Erythroblast (primary cell): ENCODE data around the gene ACTN3.

ENCODE experiments used
- DNase-seq, 2 experiments: peaks; one replicate each; lab custom pipeline; 2025; lab: John Stamatoyannopoulos, UW
- GATA1 ChIP-seq: IDR thresholded peaks from 2 replicates; pipeline ENCODE4 v1.6.1; 2011; ENCODE audit warnings: low read depth, mild to moderate bottlenecking, control low read depth, low read length, moderate library complexity
- POLR2A ChIP-seq: IDR thresholded peaks from 2 replicates; pipeline ENCODE4 v1.6.1; 2011; ENCODE audit warnings: mild to moderate bottlenecking, low read length

Gene ACTN3

GRCh38 chr11:66546368-66546965, at the start of gene ACTN3:
ACTN3 (plus strand) TSS chr11:66546903; CDS start chr11:66546938, 35 bp downstream.
- TF ChIP-seq POLR2A = no peak
- TF ChIP-seq GATA1 = no peak
- peak in 1 of 2 experiments; percentile 35 for DNase-seq

GRCh38 chr11:66497206-66497605, 49.5 kb upstream of the ACTN3 start:
- TF ChIP-seq POLR2A (no peak), GATA1 (no peak)

GRCh38 chr11:66498506-66498905, 48.2 kb upstream of the ACTN3 start:
- TF ChIP-seq GATA1 (no peak), POLR2A (no peak)
- no peak for DNase-seq

More at GRCh38 chr11:66497206-66497605, 49.5 kb upstream of the ACTN3 start:
- DNase-seq = no peak

GRCh38 chr11:66505276-66505816, 41.4 kb upstream of the ACTN3 start:
- no peak for DNase-seq
- TF ChIP-seq GATA1 (no peak), POLR2A (no peak)

GRCh38 chr11:66509131-66509561, 37.6 kb upstream of the ACTN3 start:
- peak in 1 of 2 experiments; percentile 15 for DNase-seq
- TF ChIP-seq POLR2A = no peak
- no peak for TF ChIP-seq GATA1

GRCh38 chr11:66510271-66510989, 36.3 kb upstream of the ACTN3 start, which contains the start of gene BBS1:
BBS1 (plus strand) TSS chr11:66510635; CDS start chr11:66510660, 25 bp downstream.
- TF ChIP-seq GATA1 (no peak), POLR2A (peak; percentile 71)
- peak; percentile 84 to 91 for DNase-seq

- no peak for DNase-seq
- TF ChIP-seq GATA1 = no peak
- TF ChIP-seq POLR2A = no peak
Measured at GRCh38 chr11:66510990-66511339, 35.7 kb upstream of the ACTN3 start.

GRCh38 chr11:66523611-66524010, 23.1 kb upstream of the ACTN3 start:
- TF ChIP-seq POLR2A (no peak), GATA1 (no peak)
- DNase-seq = no peak

GRCh38 chr11:66524304-66525040, 22.2 kb upstream of the ACTN3 start:
- no peak for DNase-seq
- TF ChIP-seq GATA1 (no peak), POLR2A (no peak)

GRCh38 chr11:66529069-66529468, 17.6 kb upstream of the ACTN3 start:
- TF ChIP-seq POLR2A = no peak
- TF ChIP-seq GATA1 = no peak
- DNase-seq = no peak

GRCh38 chr11:66529655-66530054, 17.0 kb upstream of the ACTN3 start:
- DNase-seq = no peak
- TF ChIP-seq GATA1 (no peak), POLR2A (no peak)

GRCh38 chr11:66530927-66531709, 15.6 kb upstream of the ACTN3 start:
- DNase-seq = no peak
- no peak for TF ChIP-seq GATA1
- TF ChIP-seq POLR2A = no peak

GRCh38 chr11:66531841-66532240, 14.9 kb upstream of the ACTN3 start:
- DNase-seq = no peak
- no peak for TF ChIP-seq POLR2A
- no peak for TF ChIP-seq GATA1

GRCh38 chr11:66532784-66533183, 13.9 kb upstream of the ACTN3 start:
- no peak for TF ChIP-seq POLR2A
- TF ChIP-seq GATA1 = no peak
- DNase-seq = no peak
